NOMO-1 (cell line): ENCODE results near the gene TMED5.
"Not testable (repeated sequence)": the region's sequence is repeated elsewhere in the genome, so short reads cannot be mapped to it uniquely, and the experiment has no call there.

ENCODE experiments used
- DNase-seq, 2 experiments: peaks; one replicate each; lab custom pipeline; 2025; ENCODE audit not compliant: unreplicated experiment in 2 of 2; lab: John Stamatoyannopoulos, UW

Gene TMED5

DNA sequence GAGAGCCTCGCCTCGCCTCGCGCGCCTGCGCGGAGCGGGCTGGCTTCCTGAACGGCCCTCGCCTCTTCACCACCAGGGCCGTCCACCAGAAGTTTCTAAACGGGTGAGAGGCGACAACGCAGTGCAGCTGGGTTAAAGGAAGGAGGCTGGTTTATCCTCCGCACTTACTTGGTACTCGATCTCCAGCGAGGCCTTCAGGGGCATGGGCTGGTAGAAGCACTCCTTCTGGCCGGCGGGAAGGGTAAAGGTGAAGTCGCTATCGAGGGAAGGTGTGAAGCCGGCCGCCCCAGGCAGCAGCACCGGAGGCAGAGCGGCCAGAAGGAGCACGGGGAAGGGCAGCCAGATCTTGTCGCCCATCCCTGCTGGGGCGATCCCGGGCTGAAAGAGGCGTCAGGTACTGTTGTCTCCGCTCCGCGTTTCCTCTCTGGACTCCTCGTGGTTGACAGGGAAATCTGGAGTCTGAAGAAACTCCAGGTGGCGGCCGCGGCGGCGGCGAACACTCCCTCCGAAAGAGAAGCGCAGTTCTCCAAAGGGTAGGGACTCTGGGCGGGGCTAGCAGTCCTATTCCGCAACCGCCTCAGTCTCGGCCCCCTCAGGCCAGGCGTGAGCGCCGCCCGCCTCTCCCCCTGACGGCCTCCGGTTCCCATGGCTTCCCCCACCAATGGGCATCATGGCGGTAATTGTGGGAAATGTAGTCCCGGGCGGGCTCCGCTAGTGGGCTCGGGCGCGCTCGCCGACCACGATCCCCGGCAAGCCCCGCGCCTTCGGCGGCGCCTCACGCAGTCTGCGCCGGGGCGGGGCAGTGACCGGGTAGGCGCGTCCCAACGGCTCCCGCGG lies at the start of gene TMED5:
Gene TMED5, minus strand, starts transcription at position 528 of the 837 bp plus-strand sequence. Its CDS starts 171 bp downstream, at position 357.
- DNase-seq: peak; percentile 98 to 99

- DNase-seq: no peak
Measured at GRCh38 chr1:93223023-93223675, 42.9 kb upstream of the TMED5 start.

DNA sequence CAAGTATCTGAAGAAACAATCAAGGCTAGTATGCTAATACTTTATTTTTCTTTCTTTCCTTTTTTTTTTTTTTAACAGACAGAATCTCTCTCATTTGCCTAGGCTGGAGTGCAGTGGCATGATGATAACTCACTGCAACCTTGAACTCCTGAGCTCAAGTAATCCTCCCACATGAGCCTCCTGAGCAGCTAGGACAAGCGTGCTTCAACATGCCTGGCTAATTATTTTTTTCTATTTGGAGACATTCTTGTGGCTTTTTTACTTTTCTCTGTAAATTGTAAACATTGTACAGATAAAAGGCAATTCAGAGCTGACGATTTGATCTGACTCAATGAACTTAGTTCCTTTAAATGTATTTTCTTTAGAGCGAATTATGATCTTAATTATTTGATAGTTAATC lies 41.7 kb upstream of the TMED5 start:
- no peak for DNase-seq

GRCh38 chr1:93220716-93221115 lies 40.5 kb upstream of the TMED5 start:
- not testable (repeated sequence) for DNase-seq

GRCh38 chr1:93219443-93219842 lies 39.2 kb upstream of the TMED5 start:
- DNase-seq: no peak

GRCh38 chr1:93215322-93215721 lies 35.1 kb upstream of the TMED5 start:
- DNase-seq: no peak

DNA sequence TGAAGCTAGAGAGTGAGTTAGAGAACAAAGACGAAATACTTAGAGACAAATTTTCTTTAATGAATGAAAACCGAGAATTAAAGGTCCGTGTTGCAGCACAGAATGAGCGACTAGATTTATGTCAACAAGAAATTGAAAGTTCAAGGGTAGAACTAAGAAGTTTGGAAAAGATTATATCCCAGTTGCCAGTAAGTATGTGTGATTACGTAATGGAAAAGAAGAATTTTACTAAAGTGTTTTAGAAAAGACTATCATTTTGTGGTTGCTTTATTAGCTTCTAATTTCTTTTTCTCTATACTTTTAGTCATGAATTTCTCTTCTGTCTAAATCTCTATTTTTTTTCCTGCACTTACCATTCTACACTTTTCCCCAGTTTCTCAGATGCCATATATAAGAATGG lies 27.0 kb upstream of the TMED5 start:
- no peak for DNase-seq

GRCh38 chr1:93206567-93206954 lies 26.3 kb upstream of the TMED5 start:
- DNase-seq: no peak

DNA sequence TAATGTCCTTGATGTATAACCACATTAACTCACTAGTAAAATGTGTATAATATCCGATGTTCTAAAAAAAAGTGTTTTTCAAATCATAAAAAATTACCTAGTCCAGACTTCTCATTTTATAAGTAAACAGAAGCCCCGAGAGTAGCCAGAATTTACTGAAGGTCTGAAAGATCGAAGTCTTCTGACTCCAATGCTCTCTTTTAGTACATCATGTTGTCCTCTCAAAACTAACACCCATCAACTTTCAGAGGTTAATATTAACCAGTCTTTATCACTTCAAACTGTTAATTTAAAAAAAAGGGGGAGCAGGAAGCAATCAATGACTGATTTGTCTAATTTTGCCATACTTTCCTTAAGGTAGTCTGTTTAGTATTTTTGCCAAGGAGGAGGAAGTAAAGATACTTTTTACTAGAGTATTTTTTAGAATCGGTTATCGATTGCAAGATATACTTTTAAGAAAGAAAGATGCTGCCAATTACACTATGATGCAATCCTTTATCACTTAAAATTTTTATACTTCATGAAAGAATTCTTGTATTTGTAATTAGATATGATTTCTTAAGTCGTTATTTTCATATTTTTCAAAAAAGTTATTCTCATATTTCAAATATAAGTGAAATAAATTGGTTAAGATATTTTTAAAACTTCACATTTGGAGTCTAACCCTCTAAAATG lies 25.8 kb upstream of the TMED5 start:
- DNase-seq: no peak

- DNase-seq: no peak
Measured at GRCh38 chr1:93200714-93201113, 20.5 kb upstream of the TMED5 start.

DNA sequence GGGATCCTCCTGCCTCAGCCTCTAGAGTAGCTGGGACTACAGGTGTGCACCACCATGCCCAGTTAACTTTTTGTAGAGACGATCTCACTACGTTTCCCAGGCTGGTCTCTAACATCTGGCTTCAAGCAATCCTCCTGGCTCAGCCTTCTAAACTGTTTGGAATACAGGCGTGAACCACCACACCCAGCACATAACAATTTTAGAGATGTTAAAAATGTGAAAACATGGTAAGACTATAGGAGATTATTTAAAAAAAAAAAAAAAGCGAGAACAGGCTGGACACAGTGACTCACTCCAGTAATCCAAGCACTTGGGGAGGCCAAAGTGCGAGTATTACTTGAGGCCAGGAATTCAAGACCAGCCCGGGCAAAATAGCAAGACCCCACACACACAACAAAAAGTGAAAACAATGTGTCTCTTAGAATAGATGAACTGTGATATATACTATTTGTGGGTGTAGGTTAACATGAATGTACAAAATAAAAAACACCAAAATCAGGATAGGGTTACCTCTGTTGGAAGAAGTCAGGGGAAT lies 19.9 kb upstream of the TMED5 start:
- no peak for DNase-seq

GRCh38 chr1:93199150-93199549 lies 18.9 kb upstream of the TMED5 start:
- DNase-seq: no peak

DNA sequence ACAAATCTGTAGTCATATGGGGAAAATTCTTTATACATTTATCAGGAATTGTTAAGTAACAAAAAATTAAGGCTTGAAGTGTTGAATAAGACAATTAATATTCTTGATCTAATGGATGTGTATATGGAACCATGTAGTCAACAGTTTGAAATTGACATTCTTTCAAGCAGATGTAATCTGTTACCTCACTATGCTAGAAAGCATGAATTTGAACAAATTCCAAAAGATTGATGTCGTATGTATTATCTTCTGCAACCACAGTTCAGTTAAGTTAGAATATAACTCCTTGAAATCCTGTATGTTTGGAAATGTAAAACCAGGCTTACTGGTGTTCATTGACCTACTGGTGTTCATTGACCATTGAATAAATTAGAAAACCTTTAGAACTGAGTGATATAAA lies 16.4 kb upstream of the TMED5 start:
- no peak for DNase-seq

DNA sequence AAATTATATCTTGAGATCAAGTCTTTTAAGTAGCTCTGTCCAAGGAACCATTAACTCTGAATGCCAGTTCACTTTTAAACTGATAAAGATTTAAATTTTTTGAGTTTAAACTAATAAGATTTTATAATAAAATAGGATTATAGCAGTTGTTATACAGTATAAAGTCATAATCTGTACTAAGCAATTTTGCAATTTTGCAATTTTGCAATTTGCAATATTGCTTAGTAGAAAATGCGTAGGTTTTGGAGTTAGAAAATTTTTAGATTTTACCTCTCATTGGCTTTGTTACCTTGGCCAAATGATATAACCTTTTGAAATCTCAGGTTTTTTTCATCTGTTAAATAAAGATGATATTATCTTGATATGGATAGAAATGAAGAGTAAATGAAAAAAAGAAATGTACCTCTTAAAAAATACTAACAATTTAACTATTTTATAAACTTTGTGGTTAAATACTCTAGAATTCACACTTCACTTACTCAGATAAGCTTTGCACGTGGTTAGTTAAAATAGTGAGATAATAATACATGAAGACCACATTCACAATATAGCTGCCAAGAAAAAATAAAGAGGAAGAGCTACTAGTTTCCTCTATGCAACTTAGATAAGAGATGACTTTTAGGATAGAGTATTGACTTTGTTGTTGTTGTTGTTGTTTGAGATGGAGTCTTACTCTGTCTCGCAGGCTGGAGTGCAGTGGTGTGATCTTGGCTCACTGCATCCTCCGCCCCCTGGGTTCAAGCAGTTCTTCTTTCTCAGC lies 14.2 kb upstream of the TMED5 start:
- no peak for DNase-seq

DNA sequence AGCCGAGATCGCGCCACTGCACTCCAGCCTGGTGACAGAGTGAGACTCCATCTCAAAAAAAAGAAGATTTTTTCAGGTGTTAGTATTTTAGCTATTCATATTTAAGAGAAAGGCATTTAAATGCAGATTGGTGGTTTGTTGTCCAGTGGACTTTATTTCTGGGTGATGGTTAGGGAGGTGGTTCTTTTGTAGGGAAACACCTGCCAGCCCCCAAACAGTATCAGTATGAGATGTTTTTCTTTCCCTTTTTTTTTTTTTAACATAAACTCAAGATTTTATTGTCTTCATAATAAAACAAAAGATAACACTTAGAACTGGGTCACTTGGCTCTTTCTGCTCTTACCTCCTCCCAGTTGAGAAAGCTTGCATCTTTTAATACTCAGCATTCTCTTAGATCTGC lies 10.2 kb upstream of the TMED5 start:
- DNase-seq: no peak

DNA sequence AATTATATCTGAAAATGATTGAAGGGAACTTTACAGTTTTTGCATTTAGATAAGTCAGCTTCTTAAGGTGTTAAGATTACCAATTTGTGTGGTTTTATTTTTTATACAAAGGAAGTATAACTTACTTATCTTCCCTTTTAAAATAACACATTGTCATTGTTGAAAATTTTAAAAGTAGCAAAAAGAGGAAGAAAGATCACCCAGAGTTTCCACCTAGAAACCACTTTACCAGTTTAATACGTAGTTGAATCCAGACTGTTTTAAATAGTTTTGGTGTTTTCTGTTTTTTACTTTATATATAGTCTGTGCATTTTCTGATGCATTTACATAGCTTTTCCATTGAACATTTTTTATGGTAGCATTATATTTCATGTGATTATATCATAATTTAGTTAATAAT lies 6.5 kb upstream of the TMED5 start:
- DNase-seq: peak; percentile 20 to 75

GRCh38 chr1:93180723-93181613 lies 755 bp upstream of the TMED5 start, which contains the start of gene CCDC18:
TSS of gene CCDC18 (plus strand) at chr1:93180724. CDS start at chr1:93183362, 2,638 bp downstream.
- peak; percentile 45 to 66 for DNase-seq

DNA sequence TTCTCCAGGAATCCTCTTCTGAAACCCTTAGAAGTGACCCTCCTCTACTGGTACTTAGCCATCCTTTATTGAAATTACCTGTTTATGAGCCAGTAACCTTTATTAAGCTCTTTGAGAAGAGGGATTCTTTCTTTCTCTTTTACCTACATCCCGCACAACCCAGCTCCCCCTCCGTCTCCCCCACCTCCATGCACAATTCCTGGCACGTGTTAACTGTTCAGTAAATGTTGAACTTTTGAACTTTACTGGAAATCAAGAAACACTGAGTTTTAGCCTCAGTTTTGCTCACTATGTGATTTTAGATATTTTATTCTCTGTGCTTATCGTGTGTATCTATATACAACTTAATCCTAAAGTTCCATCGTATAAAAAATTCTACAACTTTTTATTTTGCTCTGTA lies 1.8 kb downstream of the TMED5 start:
- DNase-seq: no peak

- no peak for DNase-seq
Measured at GRCh38 chr1:93177991-93178390, 2.2 kb downstream of the TMED5 start.

- DNase-seq: not testable (repeated sequence)
Measured at GRCh38 chr1:93174638-93175037, 5.6 kb downstream of the TMED5 start.
